Measurements from ENCODE around the gene KRTAP10-11.

DNA sequence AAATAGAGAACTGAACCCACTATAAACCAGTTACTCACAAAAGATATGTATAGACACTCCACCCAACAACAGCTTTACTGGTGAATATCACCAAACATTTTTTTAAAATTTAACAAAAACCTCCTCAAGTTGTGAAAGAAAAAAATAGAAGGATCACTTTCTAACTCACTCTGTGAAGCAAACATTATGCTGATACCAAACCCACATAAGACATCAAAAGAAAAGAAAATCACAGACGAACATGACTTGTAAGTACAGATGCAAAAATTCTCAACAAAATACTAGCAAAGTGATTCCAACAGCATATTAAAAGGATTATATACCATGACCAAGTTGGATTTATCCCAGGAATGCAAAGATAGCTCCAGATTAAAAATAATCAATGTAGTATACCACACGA, 45.5 kb downstream of the KRTAP10-11 start:
- TF ChIP-seq, protein P1, sequence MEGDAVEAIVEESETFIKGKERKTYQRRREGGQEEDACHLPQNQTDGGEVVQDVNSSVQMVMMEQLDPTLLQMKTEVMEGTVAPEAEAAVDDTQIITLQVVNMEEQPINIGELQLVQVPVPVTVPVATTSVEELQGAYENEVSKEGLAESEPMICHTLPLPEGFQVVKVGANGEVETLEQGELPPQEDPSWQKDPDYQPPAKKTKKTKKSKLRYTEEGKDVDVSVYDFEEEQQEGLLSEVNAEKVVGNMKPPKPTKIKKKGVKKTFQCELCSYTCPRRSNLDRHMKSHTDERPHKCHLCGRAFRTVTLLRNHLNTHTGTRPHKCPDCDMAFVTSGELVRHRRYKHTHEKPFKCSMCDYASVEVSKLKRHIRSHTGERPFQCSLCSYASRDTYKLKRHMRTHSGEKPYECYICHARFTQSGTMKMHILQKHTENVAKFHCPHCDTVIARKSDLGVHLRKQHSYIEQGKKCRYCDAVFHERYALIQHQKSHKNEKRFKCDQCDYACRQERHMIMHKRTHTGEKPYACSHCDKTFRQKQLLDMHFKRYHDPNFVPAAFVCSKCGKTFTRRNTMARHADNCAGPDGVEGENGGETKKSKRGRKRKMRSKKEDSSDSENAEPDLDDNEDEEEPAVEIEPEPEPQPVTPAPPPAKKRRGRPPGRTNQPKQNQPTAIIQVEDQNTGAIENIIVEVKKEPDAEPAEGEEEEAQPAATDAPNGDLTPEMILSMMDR (IDR thresholded peaks at IDR 0.05; ENCODE audit: low read depth, low read length, poor library complexity, severe bottlenecking): no peak
- no peak for TF ChIP-seq EZH2phosphoT487 (IDR thresholded peaks at IDR 0.05; ENCODE audit: borderline replicate concordance, low read length)
